ENCODE measurements around the gene PLXNC1. TPM values are rescaled to one million over a fixed set of nuclear protein-coding genes. Genes with fewer than 3 reads are reported as not detected.
A peak's percentile ranks its signal among the peaks of the same experiment; 100 is the strongest.

Gene PLXNC1
- total RNA-seq, 1 donor from 2014 or later, result 2.7 TPM

DNA sequence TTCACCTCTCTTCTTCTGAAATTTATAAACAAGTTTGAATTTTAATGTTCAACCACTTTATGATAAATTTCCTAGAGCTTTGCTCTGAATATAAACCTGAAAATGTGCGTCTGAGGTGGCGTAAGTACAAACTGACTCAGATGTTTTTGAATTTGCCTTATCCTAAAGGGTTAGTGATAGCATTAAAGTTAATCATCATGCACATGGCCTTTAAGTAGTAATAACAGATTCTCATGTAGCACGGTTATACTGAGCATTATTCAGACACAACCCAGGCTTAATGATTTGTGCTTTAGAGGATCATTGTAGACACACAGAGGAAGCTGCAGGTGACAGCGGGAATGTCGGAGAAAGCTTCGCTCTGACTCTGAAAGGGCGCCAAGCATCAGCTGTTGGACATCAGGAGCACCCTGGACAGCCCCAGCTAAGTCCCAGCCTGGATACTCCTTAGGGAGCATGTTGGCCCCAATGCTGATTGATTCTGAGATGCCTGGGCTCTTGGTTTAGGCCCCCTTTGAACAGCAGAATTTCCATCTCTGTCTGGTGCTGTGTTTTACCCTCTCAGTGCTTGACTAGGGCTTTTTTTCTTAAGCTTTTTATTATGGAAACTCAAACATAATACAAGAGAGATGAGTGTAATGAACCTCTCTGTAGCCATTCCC lies 91.1 kb downstream of the PLXNC1 start:
- no peak for DNase-seq (ENCODE audit: low read depth)

DNA sequence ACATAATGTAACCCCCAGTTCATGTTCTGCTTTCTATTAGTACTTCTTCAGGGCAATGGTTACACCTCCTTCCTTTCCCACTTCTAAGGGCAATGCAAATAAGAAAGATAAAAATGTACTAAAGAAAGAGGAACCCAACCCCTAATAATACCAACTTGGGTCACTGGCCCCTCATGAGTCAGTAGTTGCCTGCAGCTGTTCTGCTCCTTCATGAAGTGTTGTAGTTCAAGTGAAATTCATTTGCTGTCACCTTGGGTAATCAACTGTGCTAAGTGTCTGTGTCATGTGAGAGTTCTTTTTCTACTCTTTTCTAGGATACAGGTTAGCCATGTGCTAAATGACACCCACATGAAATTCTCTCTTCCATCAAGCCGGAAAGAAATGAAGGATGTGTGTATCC lies 91.8 kb downstream of the PLXNC1 start:
- peak; percentile 8 for DNase-seq (ENCODE audit: low read depth)

DNA sequence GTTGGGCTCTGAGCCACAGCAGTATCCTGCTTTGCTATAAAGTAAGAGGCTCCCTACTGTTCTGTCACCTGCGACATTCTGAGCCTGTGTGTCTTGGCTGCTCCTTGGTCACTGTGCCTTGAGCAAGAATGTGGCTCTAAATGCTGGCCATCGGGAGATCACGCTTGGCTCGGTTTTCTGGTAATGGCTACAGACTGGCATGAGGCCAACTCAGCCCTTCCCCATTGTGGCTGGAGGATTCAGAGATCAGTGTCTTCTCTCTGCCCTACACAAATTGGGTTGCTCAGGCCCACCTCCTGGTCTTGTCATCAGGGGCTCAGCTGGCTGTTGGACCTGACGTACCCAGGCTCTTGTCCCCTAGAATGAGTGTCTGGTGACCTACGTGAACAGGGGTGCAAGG lies 94.5 kb downstream of the PLXNC1 start:
- DNase-seq (ENCODE audit: low read depth), result no peak

DNA sequence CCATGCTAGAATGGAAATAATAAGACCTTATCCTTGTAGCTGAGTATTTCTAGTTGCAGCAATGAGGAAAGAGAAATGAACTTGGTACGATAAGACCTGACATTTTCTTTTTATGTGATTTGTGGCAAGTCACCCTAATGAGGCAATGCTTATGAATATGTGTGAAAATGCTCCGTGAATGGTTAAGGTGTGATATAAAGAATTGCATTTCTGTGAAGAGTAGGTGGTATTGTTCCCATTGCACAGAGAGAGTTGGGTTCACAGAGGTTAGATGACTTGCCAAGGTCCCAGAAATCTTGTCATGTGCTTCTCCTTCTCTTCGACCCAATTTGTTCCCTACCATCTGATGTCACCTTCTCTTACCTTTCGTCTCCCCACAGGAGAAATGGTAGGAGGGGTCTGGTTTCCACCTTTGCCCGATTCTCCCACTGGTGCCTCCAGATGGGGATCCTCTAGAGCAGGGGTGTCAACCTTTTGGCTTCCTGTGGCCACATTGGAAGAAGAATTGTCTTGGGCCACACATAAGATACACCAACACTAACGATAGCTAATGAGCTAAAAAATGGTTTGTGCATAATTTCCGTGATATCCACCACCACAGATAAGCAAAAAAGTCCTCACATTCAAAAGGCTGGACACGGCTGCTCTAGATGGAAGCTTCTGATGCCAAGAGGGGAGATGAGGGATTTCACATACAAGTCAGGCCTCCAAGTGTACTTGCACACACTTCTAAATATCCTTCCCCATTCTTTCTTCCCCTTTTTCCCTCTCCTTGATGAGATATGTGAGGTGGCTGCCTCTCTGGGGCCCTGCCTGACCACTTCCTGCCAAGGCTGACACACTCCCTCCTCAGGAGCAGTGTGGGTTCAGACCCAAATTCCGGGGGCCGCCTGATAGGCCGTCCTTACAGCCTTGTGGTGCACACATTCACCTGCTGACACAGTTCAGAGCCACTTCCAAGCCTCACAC lies 96.1 kb downstream of the PLXNC1 start:
- no peak for DNase-seq (ENCODE audit: low read depth)

DNA sequence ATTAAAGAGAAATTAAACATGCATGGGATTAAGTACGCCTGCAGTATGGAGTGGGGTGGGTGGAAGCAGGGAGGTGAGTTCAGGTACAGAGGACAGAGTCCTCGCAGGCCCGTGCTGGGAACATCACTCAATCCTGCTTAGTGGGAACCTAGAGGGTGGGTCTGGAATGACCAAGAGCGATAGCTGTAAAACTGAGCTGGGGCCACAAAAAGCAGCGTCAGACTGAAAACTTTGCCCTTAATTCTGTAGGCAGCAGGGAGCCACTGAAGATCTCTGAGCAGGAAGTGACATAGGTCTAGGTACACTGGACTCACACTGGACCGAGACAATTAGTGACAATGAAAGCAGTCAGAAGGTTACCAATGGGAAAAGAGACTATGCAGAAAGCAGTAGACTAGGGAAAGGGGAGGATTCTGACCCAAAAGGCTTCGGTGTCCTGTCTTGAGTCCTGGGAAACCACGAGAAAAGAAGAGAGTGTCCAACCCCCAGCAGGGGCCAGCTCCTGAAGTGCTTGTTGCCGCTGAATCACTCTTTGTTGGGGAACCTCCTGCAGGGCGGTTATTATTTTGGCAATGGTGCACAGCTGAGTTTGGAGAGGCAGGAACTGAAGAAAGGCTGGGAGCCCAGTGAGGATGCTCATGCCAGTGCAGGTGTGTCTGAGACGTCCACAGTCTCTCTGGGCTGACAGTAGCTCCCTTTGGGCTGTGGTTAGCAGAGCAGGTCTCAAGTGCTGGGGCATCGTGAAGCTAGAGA lies 97.4 kb downstream of the PLXNC1 start:
- DNase-seq (ENCODE audit: low read depth), result no peak

DNA sequence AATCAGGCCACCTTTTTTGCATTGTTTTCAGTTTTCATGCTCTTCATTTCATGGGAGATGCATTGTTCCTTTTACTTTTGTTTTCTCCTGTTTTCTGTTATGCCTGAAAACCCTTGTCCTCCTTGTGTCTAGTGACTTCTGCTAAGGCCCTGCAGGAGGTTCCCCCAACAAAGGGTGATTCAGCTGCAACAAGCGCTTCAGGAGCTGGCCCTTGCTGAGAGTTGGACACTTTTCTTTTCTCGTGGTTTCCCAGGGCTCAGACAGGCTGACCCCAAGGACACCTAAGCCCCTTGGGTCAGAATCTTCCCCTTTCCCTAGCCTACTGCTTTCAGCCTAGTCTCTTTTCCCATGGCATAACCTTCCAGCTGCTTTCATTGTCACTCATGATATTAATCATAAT lies 98.9 kb downstream of the PLXNC1 start:
- no peak for DNase-seq (ENCODE audit: low read depth)

DNA sequence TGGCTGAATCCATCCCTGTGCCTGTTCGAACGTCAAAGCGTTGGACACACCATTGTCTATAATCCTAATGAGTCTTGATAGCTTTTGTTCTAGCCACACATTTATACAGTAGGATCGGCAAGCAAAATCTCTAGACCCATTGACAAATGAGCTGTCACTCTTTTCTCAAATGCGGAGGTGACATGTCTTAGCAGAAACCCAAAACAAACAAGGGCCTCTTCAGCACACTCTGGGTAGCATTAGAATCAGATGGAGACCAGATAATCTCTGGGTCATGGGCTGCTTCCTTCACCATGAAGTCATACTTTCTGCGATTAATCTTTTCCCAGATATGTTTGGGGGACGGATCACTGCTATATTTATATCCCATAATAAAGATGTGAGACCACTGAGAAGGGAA lies 100.2 kb downstream of the PLXNC1 start:
- no peak for DNase-seq (ENCODE audit: low read depth)

DNA sequence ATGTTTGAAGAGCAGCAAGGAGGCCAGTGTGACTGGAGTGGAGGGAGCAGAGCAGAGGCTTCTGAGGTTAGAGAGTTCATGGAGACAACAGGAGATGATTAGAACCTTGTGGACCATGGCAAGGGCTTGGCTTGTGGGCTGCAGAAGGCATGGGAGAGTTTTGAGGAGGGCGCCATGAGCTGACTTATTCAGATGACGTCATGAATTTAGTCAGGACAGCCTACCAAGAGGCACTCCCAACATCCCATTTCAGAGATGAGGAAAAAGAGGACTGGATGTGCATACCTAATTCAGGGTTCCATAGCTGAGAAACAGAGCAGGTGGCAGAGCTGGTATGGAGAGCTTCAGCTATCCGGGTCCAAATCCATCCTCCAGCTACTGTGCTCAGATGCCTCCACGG lies 101.8 kb downstream of the PLXNC1 start:
- no peak for DNase-seq (ENCODE audit: low read depth)

DNA sequence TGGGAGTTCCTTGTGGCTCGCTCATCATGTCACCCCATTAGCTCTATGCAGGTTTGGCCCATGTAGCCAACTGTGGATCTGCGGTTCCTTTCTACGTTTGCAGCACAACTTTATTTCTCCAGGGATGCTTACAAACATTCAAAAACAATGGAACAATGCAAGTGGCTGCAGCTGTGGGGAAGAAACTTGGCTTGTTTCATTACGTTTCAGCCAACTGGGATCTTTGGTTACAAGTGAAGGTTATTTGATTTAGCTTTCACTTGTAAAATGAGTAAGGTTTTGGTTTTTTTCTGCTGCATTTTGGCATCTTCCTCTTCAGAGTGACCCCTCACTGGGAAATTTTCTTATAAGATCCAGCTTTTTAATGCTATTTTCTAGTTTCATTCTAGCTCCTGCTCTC lies 105.9 kb downstream of the PLXNC1 start:
- no peak for DNase-seq (ENCODE audit: low read depth)

DNA sequence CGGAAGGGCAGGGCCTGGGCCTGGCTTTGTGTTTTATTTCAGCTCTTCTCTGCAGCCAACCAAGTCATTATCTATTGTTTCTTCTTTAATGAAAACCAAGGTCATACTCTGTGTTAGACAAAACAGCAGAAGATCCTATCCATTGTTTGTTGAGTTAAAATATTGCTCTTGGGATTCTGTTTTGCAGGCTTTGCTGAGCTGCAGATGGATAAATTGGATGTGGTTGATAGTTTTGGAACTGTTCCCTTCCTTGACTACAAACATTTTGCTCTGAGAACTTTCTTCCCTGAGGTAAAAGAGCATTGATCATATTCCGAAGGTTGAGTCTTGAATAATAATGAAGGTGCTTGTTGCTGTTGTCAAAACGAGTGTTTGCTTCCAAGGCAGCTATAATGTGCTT lies 106.6 kb downstream of the PLXNC1 start:
- no peak for DNase-seq (ENCODE audit: low read depth)

DNA sequence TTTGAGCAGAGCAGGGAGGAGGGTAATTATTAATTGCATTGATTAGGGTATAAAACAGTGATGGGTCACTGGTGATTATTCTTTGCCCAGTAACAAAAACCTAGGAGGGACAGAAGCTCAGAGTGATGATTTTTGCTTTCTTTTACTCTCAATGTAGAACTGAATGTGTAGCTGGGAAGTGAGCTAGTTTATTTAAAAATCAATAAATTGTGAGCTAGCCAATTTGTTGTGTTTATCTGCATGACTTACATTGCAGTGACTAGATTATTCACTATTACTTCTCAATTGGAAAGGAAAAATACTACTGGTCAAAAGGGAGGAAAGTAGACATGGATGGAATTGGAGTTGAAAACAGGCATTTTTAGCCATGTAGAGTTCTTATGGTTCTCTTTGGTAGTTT lies 107.1 kb downstream of the PLXNC1 start:
- no peak for DNase-seq (ENCODE audit: low read depth)

DNA sequence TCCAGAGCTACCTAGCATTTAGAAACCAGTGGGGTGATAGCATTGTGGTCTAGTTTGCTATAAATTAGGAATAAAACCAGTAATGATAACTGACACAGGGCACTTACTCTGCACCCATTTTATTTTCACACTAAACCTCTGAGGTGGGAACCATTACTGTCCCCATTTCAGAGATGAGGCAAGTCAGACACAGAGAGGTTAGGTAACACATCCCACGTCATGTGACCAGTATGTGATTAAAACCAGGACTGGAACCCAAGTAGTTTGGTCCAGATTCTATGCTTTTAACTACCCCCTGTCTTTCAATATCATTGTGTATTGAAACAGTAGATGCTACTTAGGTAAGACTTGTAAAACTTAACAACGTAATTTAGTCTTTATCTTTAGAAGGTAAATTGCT lies 110.2 kb downstream of the PLXNC1 start:
- no peak for DNase-seq (ENCODE audit: low read depth)

DNA sequence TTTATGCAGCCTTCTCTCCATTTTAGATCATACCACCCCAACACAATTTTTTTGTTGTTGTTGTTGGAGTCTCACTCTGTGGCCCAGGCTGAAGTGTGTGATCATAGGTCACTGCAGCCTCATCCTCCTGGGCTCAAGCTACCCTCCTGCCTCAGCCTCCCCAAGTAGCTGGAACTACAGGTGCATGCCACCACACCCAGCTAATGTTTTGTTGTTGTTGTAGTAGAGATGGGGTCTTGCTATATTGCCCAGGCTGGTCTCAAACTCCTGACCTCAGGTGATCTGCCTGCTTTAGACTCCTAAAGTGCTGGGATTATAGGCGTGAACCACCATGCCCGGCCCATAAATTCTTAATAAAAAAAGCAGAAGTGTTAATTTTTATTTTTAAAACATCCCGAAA lies 111.6 kb downstream of the PLXNC1 start:
- DNase-seq (ENCODE audit: low read depth), result no peak

DNA sequence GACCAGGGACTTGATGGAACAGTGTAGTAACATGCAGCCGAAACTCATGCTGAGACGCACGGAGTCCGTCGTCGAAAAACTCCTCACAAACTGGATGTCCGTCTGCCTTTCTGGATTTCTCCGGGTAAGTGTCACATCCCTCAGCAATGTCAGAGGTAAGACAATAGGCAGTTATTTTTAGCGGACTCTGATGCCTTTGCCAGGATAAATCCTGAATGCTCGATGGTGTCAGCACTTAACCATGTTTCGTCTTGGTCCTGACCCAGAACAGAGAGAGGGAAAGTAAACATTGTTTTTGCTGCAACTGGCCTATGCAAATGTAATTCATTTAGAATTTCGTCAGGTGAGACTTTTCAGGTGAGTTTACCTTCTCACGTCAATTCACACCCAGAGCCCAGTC lies 112.3 kb downstream of the PLXNC1 start:
- no peak for DNase-seq (ENCODE audit: low read depth)

DNA sequence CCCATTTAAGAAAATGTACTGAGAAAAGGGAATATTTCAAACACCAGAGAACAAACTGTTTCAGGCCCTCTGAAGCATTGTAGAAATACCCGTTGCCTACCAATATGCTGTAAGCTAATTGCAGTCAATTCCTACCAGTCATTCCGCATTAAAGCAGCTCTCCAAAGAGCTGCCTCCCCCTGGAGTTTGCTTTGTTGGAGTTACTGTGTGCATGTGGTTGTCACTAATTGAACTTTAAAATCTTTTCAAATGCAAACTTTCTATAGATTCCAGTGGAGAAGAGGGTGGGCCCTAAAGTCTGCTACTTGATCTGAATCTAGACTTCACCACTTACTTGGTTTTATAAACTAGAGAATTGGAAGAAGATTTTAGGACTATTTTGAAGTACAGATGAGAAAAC lies 112.7 kb downstream of the PLXNC1 start:
- DNase-seq (ENCODE audit: low read depth), result no peak

DNA sequence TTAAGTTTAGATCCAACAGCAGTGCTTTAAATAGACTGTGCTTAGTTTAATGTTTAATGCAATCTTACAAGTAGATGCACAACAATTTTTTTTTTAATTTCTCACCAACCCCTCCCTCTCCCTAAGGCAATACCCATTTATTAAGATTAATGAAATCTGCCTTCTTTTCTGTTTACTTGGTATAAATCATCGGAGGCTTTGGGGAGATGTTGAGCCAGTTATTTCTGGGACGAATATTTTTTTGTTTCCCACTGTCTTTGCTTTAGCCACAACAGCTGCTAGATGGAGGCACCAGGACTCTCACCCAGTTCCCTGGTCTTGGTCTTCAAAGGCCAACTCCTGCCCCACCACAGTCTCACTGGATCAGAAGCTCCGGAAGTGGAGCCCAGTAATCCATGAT lies 113.4 kb downstream of the PLXNC1 start:
- DNase-seq (ENCODE audit: low read depth), result peak; percentile 13

DNA sequence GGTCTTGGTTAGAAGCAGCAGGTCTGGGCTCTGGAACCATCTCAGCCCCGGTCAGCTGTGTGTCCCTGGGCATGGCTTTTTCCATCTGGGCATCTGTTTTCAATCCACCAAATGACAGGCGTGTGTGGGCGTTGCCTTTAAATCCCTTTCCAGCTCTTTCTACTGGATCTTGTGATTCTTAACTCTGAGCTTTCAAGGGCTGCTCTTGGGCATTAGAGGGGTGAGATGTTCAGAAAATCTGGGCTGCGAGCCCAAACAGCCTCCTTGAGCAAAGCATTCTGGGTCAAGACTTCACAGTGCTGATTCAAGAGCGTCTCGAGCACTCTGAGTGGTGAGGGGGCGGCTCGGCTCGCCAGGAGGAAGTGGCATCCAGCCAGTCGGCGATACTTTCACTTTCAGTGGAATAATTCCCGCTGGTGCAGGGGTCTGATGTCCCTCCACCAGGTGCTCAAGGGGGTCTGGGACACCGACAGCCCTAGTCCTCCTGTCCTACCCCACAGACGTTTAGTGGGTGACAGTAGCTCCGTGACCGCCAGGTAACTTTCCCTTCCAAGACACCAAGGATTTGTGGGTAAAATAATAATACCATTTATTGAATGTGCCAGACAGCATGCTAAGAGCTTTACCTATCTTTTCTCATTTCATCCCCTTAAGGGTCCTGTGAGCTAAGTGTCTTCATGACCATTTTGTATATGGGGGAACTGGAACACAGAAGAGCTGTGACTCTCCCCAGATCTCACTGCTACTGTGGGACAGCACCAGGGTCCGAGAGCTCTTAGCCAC lies 114.0 kb downstream of the PLXNC1 start:
- peak; percentile 93 for DNase-seq (ENCODE audit: low read depth)

DNA sequence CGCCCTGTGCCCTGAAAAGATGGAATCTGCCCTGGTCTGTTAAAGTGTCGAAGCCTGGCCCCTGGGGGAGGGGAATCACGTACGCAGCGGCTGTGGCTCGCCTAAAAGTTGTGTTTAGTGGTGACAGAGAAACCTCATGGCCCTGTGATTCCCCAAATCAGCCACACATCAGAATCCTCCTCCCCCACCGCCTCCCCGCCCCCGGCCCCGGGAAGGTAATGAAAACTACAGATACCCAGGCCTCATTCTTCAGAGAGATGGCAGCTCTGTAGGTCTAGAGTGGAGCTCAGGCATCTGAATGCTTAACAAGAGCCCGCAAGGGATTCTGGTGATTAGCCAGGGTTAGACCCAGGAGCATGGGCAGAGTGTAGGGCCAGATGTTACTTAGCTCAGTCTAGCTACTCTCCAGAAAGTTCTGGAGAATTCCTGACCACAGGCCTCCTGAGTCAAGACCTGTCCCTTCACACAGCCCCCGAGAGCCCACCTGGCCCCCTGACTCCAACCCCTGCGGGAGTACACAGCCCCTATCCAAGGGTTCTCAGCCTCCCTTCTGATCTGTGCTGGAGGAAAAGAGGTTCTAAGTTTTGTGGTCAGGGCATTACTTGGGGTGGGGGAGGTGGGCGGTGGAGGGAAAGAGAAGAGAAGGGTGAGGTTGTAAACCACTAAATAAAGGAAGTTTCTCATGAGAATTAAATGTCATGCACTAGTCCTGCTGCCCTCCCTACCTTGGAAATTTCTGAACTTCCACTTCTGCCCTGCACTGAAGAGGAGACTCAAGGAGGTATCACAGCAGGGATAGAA lies 114.8 kb downstream of the PLXNC1 start:
- no peak for DNase-seq (ENCODE audit: low read depth)

DNA sequence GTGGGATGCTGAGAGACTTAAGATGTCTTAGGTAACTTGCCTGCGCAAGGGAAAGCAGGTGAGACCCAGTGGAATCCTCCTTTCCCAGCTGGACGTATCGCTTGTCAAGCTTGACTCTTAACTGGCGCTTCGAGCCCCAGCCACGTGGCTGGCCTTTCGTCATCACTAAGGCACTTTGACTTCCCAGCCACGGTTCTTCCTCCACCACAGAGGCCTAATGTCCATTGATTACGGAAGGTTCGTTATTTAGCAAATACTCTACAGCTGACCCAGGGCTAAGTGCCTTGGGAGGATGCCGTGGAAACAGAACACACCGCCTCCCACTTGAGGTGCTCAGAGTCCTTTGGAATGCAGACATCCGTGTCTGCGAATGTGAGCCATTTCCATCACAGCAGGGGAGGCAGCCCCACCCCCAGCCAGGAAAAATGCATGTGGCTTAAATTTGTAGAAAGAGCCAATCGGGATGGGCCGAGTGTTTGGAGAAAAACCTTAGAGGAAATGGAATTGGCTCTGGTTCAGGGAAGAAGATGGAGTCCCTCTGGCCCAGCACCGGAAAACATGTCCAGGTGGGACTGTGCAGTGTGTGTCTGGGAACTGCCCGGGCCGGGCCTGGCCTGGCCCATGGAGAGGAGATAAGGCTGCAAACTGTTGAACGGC lies 115.7 kb downstream of the PLXNC1 start:
- DNase-seq (ENCODE audit: low read depth), result no peak

DNA sequence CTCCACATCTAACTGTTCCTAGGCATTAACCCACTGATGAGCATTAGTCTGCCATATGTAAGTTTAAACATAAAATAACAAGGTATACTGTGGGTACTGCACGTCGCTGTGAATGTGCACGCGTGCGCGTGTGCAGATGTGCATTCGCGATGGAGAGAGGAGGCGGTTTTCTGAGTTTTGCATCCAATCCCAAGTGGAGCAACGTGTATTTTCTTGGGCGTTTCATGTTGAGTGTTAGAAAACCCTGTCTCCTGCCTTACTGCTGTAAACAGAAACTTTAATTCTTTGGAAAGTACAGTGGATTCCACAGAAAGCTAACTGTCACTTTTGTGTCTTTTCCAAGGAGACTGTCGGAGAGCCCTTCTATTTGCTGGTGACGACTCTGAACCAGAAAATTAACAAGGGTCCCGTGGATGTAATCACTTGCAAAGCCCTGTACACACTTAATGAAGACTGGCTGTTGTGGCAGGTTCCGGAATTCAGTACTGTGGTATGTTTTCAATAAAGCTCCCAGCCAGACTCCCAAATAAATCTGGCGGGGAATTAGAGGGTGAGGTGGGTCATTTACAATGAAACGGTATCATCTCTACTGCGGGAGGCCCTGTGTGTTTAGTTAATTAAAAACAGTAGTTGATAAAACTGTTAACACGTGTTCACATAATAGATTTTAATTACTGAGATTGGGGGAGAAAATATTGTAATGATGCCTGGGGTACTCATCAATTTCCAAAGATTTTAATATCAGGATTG lies 116.5 kb downstream of the PLXNC1 start:
- DNase-seq (ENCODE audit: low read depth), result no peak
